GM12878 (cell line): ENCODE measurements around the gene GBP5. TPM values are rescaled to one million over a fixed set of nuclear protein-coding genes. Genes with fewer than 3 reads are reported as not detected.

Source experiments
- ATAC-seq: fragments of 200-7000 bp; cut with Tn5 transposase; 3 replicates; pipeline ENCODE4 v1.9.1; 2020; ENCODE audit warnings: mild to moderate bottlenecking, moderate library complexity
- BruUV-seq: library from RNA; stranded (reverse); fragments of 400-500 nt; replicated peaks from 2 replicates; lab custom pipeline; 2021; lab: Mats Ljungman, UMichigan
- CTCF ChIA-PET: fragments of 300-600 bp; sonication (Branson Sonifier 250); formaldehyde crosslinking; extraction: SDS; loops from one replicate; lab custom pipeline; 2021; ENCODE audit warnings: inconsistent platforms; lab: Yijun Ruan, JAX
- POLR2A ChIA-PET: fragments of 350-600 bp; formaldehyde crosslinking; extraction: SDS; loops from one replicate; lab custom pipeline; 2021; ENCODE audit warnings: inconsistent platforms; lab: Charles Lee
- RAD21 ChIA-PET: fragments of 300-600 bp; sonication (Branson Sonifier 250); formaldehyde crosslinking; loops from one replicate; lab custom pipeline; 2023; ENCODE audit warnings: antibody characterized with exemption; ENCODE audit not compliant: unreplicated experiment; lab: Charles Lee
- SMC1A ChIA-PET: fragments of 300-600 bp; sonication (Branson Sonifier 250); formaldehyde crosslinking; loops from one replicate; lab custom pipeline; 2023; ENCODE audit not compliant: unreplicated experiment, uncharacterized antibody; lab: Charles Lee
- DNase-seq: peaks from one replicate; pipeline ENCODE4 v3.0.0-alpha.2; 2011; ENCODE audit warnings: low read depth, low spot score
- FAIRE-seq: peaks from 3 replicates; lab custom pipeline; 2011; peaks lifted over from hg19 to GRCh38; lab: Jason Lieb, UNC
- H2AFZ ChIP-seq: 2 replicates; pipeline ENCODE4 v1.6.0; 2011; ENCODE audit warnings: low read depth, low read length, control low read depth; ENCODE audit not compliant: control insufficient read depth
- H3K27ac ChIP-seq: 2 replicates; pipeline ENCODE4 v1.5.1; 2011; ENCODE audit warnings: control low read depth; ENCODE audit not compliant: control insufficient read depth, insufficient read depth
- H3K27me3 ChIP-seq, 2 experiments: replicated peaks in 1 of 2; 2 replicates each; pipeline versions ENCODE4 v1.6.0 to v1.6.1; 2011; ENCODE audit warnings: low read length in 1 of 2; ENCODE audit not compliant: control insufficient read depth in 2 of 2, insufficient read depth in 2 of 2
- H3K36me3 ChIP-seq, 2 experiments: 2 replicates each; pipeline ENCODE4 v1.5.1; 2011; ENCODE audit warnings: low read length in 1 of 2; ENCODE audit not compliant: control insufficient read depth in 2 of 2, insufficient read depth in 2 of 2
- H3K4me1 ChIP-seq: 2 replicates; pipeline ENCODE4 v1.6.1; 2011; ENCODE audit warnings: mild to moderate bottlenecking, low read length, moderate library complexity, mixed read lengths; ENCODE audit not compliant: control insufficient read depth, insufficient read depth
- H3K4me2 ChIP-seq: 2 replicates; pipeline ENCODE4 v1.6.0; 2011; ENCODE audit warnings: control low read depth; ENCODE audit not compliant: control insufficient read depth, insufficient read depth
- H3K4me3 ChIP-seq: fragments of 200-600 bp; sonication (generic); 2 replicates; pipeline ENCODE4 v1.5.1; 2016
- H3K79me2 ChIP-seq: 2 replicates; pipeline ENCODE4 v1.6.0; 2011; ENCODE audit warnings: low read length; ENCODE audit not compliant: control insufficient read depth, insufficient read depth
- H3K9ac ChIP-seq: 2 replicates; pipeline ENCODE4 v1.8.0; 2011; ENCODE audit warnings: low read length, control low read depth, mixed read lengths; ENCODE audit not compliant: control insufficient read depth, insufficient read depth
- H3K9me3 ChIP-seq: replicated peaks from 3 replicates; pipeline ENCODE4 v1.5.1; 2011; ENCODE audit warnings: mild to moderate bottlenecking, low read length; ENCODE audit not compliant: control insufficient read depth, insufficient read depth
- H4K20me1 ChIP-seq: 2 replicates; pipeline ENCODE4 v1.6.0; 2011; ENCODE audit not compliant: control insufficient read depth, insufficient read depth
- ATF2 ChIP-seq: IDR thresholded peaks from 2 replicates; pipeline ENCODE4 v1.6.1; 2012; ENCODE audit warnings: low read length, inconsistent platforms
- CBFB ChIP-seq: IDR thresholded peaks from 2 replicates; pipeline ENCODE4 v1.6.1; 2016; ENCODE audit warnings: antibody characterized with exemption, low read depth
- CBX3 ChIP-seq: fragments of 200-600 bp; sonication (generic); IDR thresholded peaks from 2 replicates; pipeline ENCODE4 v1.6.1; 2016; ENCODE audit warnings: low read depth, borderline replicate concordance
- E2F4 ChIP-seq: IDR thresholded peaks from 2 replicates; pipeline ENCODE4 v1.6.1; 2012; ENCODE audit warnings: low read depth, low read length, improper control_type of control experiment
- EGR1 ChIP-seq, 2 experiments: IDR thresholded peaks; 1 replicate in 1 of 2; 2 replicates in 1 of 2; pipeline ENCODE4 v1.6.1; 2011 to 2012; ENCODE audit warnings: low read depth in 2 of 2, low read length in 2 of 2, borderline replicate concordance in 1 of 2, mild to moderate bottlenecking in 1 of 2, moderate library complexity in 1 of 2
- EZH2 ChIP-seq: IDR thresholded peaks from 2 replicates; pipeline ENCODE4 v1.6.1; 2012; ENCODE audit warnings: low read depth, mild to moderate bottlenecking, control low read depth, inconsistent platforms, low read length, borderline replicate concordance; ENCODE audit not compliant: control insufficient read depth
- MYC ChIP-seq: IDR thresholded peaks from 2 replicates; pipeline ENCODE4 v1.6.1; 2011; ENCODE audit warnings: mild to moderate bottlenecking, low read length, moderate library complexity, inconsistent platforms; ENCODE audit not compliant: insufficient read depth, insufficient replicate concordance, insufficient read length, severe bottlenecking
- NFIC ChIP-seq: IDR thresholded peaks from 2 replicates; pipeline ENCODE4 v1.6.1; 2012; ENCODE audit warnings: low read depth, mild to moderate bottlenecking, inconsistent platforms, low read length, moderate library complexity
- POLR2AphosphoS2 ChIP-seq: IDR thresholded peaks from 2 replicates; pipeline ENCODE4 v1.6.1; 2011; ENCODE audit warnings: low read depth, mild to moderate bottlenecking, low read length, improper control_type of control experiment, moderate library complexity
- SIX5 ChIP-seq: IDR thresholded peaks from 2 replicates; pipeline ENCODE4 v1.6.1; 2011; ENCODE audit warnings: mild to moderate bottlenecking, low read depth, low read length, moderate library complexity; ENCODE audit not compliant: severe bottlenecking
- SMAD1 ChIP-seq: fragments of 450-650 bp; IDR thresholded peaks from 2 replicates; pipeline ENCODE4 v1.6.1; 2018; ENCODE audit warnings: mild to moderate bottlenecking, low read depth; ENCODE audit not compliant: partially characterized antibody
- SMARCA5 ChIP-seq: fragments of 450-650 bp; IDR thresholded peaks from 2 replicates; pipeline ENCODE4 v1.6.1; 2017; ENCODE audit warnings: mild to moderate bottlenecking
- USF2 ChIP-seq: IDR thresholded peaks from 2 replicates; pipeline ENCODE4 v1.6.1; 2011; ENCODE audit warnings: low read depth, low read length, improper control_type of control experiment, borderline replicate concordance
- YBX1 ChIP-seq: fragments of 450-650 bp; IDR thresholded peaks from 2 replicates; pipeline ENCODE4 v1.6.1; 2016; ENCODE audit warnings: antibody characterized with exemption
- WGBS: methylation state at CpG from one replicate; pipeline ENCODE4 v1.1.6; 2016; ENCODE audit warnings: low lambda C conversion rate; ENCODE audit not compliant: insufficient replicate concordance, insufficient coverage; ENCODE audit errors: missing lambda C conversion rate; 5-methylcytosine and 5-hydroxymethylcytosine counted together
- in situ Hi-C: fragments of 300-500 bp; cut with MboI; formaldehyde crosslinking; loops from 9 replicates; pipeline ENCODE4 v1.14.3; 2018; ENCODE audit warnings: mixed read lengths
- intact Hi-C: fragments of 100-400 bp; cut with micrococcal nuclease; formaldehyde crosslinking; loops from one replicate; pipeline ENCODE4 v1.14.2; 2022; ENCODE audit not compliant: unreplicated experiment
- polyA plus RNA-seq, 11 experiments: library from polyadenylated mRNA; depleted of rRNA in 4 of 11; unstranded in 6 of 11; stranded (reverse) in 5 of 11; fragments of >200 nt; fragmentation: Nextera tagmentation in 4 of 11; fragmentation: Illumina TruSeq in 1 of 11; extraction: Ambion mirVana in 4 of 11; extraction: Trizol in 1 of 11; gene quantifications; 1 replicate in 1 of 11; 2 replicates in 10 of 11; pipeline versions ENCODE4 v1.2.1 to v1.2.3, GENCODE V29; 2011 to 2016; ENCODE audit warnings: inconsistent platforms in 2 of 11, missing spikeins in 2 of 11, low read depth in 1 of 11
- total RNA-seq, 4 experiments: library from RNA; depleted of rRNA in 3 of 4; stranded (reverse); fragments of >200 nt in 3 of 4; fragmentation: Illumina TruSeq in 1 of 4; extraction: Trizol in 1 of 4; gene quantifications; 2 replicates each; pipeline versions ENCODE4 v1.2.1 to v1.2.3, GENCODE V29; 2013 to 2021
- TF ChIP-seq, protein P1 (sequence below): fragments of 450-650 bp; IDR thresholded peaks from 2 replicates; pipeline ENCODE4 v1.6.1; 2017; ENCODE audit warnings: mild to moderate bottlenecking, moderate library complexity

The GBP5 gene
- total and polyA plus RNA-seq, 10 of the 15 experiments (the other 5 are each of a cell fraction or from before 2014, with no cell fraction given) = 0.17 to 1.0 (median 0.42) TPM

GRCh38 chr1:89304572-89305230 lies 32.0 kb upstream of the GBP5 start:
- peaks cover 1% of the 10 kb centered on the region; the same call in 2 of the 3 replicates for H3K9me3 ChIP-seq
- WGBS = 33% methylated on average over 2 of the region's 2 CpGs
- ChIA-PET POLR2A (no interaction called here), CTCF (interaction anchor here (1.7 kb wide), 1 partner anchor 54 kb away, joined by 3 read pairs; no protein-coding TSS in a partner anchor), RAD21 (no interaction called here), SMC1A (no interaction called here)
- H3K4me3 ChIP-seq = no peak overlapping the region
- H3K79me2 ChIP-seq = no peaks in the 10 kb centered on the region
- intact Hi-C loops = no loop called here
- TF ChIP-seq NFIC (no peak), YBX1 (no peak), CBX3 (no peak), USF2 (no peak), ATF2 (no peak), E2F4 (no peak), POLR2AphosphoS2 (no peak), EZH2 (no peak), CBFB (no peak), SMARCA5 (no peak), SIX5 (no peak), MYC (no peak), SMAD1 (no peak), EGR1 (IDR thresholded peaks at IDR 0.05; ENCODE audit: borderline replicate concordance in 1 of 2, low read depth in 2 of 2, low read length in 2 of 2) (no peak)
- TF ChIP-seq, protein P1, sequence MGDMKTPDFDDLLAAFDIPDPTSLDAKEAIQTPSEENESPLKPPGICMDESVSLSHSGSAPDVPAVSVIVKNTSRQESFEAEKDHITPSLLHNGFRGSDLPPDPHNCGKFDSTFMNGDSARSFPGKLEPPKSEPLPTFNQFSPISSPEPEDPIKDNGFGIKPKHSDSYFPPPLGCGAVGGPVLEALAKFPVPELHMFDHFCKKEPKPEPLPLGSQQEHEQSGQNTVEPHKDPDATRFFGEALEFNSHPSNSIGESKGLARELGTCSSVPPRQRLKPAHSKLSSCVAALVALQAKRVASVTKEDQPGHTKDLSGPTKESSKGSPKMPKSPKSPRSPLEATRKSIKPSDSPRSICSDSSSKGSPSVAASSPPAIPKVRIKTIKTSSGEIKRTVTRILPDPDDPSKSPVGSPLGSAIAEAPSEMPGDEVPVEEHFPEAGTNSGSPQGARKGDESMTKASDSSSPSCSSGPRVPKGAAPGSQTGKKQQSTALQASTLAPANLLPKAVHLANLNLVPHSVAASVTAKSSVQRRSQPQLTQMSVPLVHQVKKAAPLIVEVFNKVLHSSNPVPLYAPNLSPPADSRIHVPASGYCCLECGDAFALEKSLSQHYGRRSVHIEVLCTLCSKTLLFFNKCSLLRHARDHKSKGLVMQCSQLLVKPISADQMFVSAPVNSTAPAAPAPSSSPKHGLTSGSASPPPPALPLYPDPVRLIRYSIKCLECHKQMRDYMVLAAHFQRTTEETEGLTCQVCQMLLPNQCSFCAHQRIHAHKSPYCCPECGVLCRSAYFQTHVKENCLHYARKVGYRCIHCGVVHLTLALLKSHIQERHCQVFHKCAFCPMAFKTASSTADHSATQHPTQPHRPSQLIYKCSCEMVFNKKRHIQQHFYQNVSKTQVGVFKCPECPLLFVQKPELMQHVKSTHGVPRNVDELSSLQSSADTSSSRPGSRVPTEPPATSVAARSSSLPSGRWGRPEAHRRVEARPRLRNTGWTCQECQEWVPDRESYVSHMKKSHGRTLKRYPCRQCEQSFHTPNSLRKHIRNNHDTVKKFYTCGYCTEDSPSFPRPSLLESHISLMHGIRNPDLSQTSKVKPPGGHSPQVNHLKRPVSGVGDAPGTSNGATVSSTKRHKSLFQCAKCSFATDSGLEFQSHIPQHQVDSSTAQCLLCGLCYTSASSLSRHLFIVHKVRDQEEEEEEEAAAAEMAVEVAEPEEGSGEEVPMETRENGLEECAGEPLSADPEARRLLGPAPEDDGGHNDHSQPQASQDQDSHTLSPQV = no peak
- H3K4me2 ChIP-seq = no peak overlapping the region
- no peaks in the 10 kb centered on the region for H3K36me3 ChIP-seq
- no peaks in the 10 kb centered on the region for H3K27me3 ChIP-seq
- no peak for FAIRE-seq
- H4K20me1 ChIP-seq = no peaks in the 10 kb centered on the region
- no peak for ATAC-seq
- H2AFZ ChIP-seq = no peak overlapping the region
- in situ Hi-C loops = no loop called here
- peaks cover 5% of the 10 kb centered on the region; the same call in 1 of the 2 replicates for H3K4me1 ChIP-seq
- BruUV-seq = no TSS peak
- no peak overlapping the region for H3K27ac ChIP-seq
- no peak overlapping the region for H3K9ac ChIP-seq
- DNase-seq = no peak
